Measurements from ENCODE around the gene CFAP46.
"Not testable (repeated sequence)": the region's sequence is repeated elsewhere in the genome, so short reads cannot be mapped to it uniquely, and the experiment has no call there.

CFAP46 gene

GRCh38 chr10:132846631-132847415 is 95.5 kb downstream of the CFAP46 start:
- no peaks in the 10 kb centered on the region for H3K27me3 ChIP-seq (ENCODE audit: control insufficient read depth, insufficient read depth, low read length)
- H3K4me3 ChIP-seq (ENCODE audit: low read length), result no peak overlapping the region

GRCh38 chr10:132845780-132846595 is 96.4 kb downstream of the CFAP46 start:
- Histone ChIP-seq H3K4me3 (ENCODE audit: low read length) (no peak overlapping the region), H3K27me3 (ENCODE audit: control insufficient read depth, insufficient read depth, low read length) (no peaks in the 10 kb centered on the region), H3K36me3 (ENCODE audit: control insufficient read depth, insufficient read depth, low read length) (no peaks in the 10 kb centered on the region), H3K9ac (ENCODE audit: low read length) (no peak overlapping the region), H3K4me1 (ENCODE audit: control insufficient read depth, insufficient read depth, low read length) (peaks cover 29% of the 10 kb centered on the region), H3K9me3 (ENCODE audit: control insufficient read depth, low read length) (no peaks in the 10 kb centered on the region)

More at GRCh38 chr10:132846631-132847415, 95.5 kb downstream of the CFAP46 start:
- no peak overlapping the region for H3K9ac ChIP-seq (ENCODE audit: low read length)
- H3K4me1 ChIP-seq (ENCODE audit: control insufficient read depth, insufficient read depth, low read length), result peaks cover 30% of the 10 kb centered on the region
- H3K36me3 ChIP-seq (ENCODE audit: control insufficient read depth, insufficient read depth, low read length), result no peaks in the 10 kb centered on the region
- H3K9me3 ChIP-seq (ENCODE audit: control insufficient read depth, low read length), result no peaks in the 10 kb centered on the region

- no peaks in the 10 kb centered on the region for H3K36me3 ChIP-seq (ENCODE audit: control insufficient read depth, insufficient read depth, low read length)
- no peak overlapping the region for H3K9ac ChIP-seq (ENCODE audit: low read length)
- H3K4me3 ChIP-seq (ENCODE audit: low read length), result no peak overlapping the region
- H3K4me1 ChIP-seq (ENCODE audit: control insufficient read depth, insufficient read depth, low read length), result peaks cover 35% of the 10 kb centered on the region
- no peaks in the 10 kb centered on the region for H3K27me3 ChIP-seq (ENCODE audit: control insufficient read depth, insufficient read depth, low read length)
- H3K9me3 ChIP-seq (ENCODE audit: control insufficient read depth, low read length), result no peaks in the 10 kb centered on the region
Observed at GRCh38 chr10:132845041-132845551, 97.3 kb downstream of the CFAP46 start.

- no peak overlapping the region for H3K9ac ChIP-seq (ENCODE audit: low read length)
- H3K4me1 ChIP-seq (ENCODE audit: control insufficient read depth, insufficient read depth, low read length), result peaks cover 32% of the 10 kb centered on the region
- no peaks in the 10 kb centered on the region for H3K9me3 ChIP-seq (ENCODE audit: control insufficient read depth, low read length)
- H3K4me3 ChIP-seq (ENCODE audit: low read length), result no peak overlapping the region
- H3K36me3 ChIP-seq (ENCODE audit: control insufficient read depth, insufficient read depth, low read length), result no peaks in the 10 kb centered on the region
- no peaks in the 10 kb centered on the region for H3K27me3 ChIP-seq (ENCODE audit: control insufficient read depth, insufficient read depth, low read length)
Observed at GRCh38 chr10:132844069-132844809, 98.1 kb downstream of the CFAP46 start.

GRCh38 chr10:132843276-132843675 is 99.1 kb downstream of the CFAP46 start:
- H3K4me3 ChIP-seq (ENCODE audit: low read length); H3K36me3 ChIP-seq (ENCODE audit: control insufficient read depth, insufficient read depth, low read length); H3K9me3 ChIP-seq (ENCODE audit: control insufficient read depth, low read length); H3K27me3 ChIP-seq (ENCODE audit: control insufficient read depth, insufficient read depth, low read length); H3K9ac ChIP-seq (ENCODE audit: low read length): not testable (repeated sequence)
- H3K4me1 ChIP-seq (ENCODE audit: control insufficient read depth, insufficient read depth, low read length), result peaks cover 28% of the 10 kb centered on the region

GRCh38 chr10:132842397-132842796 is 100.0 kb downstream of the CFAP46 start:
- Histone ChIP-seq H3K27me3 (ENCODE audit: control insufficient read depth, insufficient read depth, low read length) (no peaks in the 10 kb centered on the region), H3K36me3 (ENCODE audit: control insufficient read depth, insufficient read depth, low read length) (no peaks in the 10 kb centered on the region), H3K9me3 (ENCODE audit: control insufficient read depth, low read length) (no peaks in the 10 kb centered on the region), H3K9ac (ENCODE audit: low read length) (no peak overlapping the region), H3K4me1 (ENCODE audit: control insufficient read depth, insufficient read depth, low read length) (peaks cover 19% of the 10 kb centered on the region), H3K4me3 (ENCODE audit: low read length) (no peak overlapping the region)

GRCh38 chr10:132841615-132841975 is 100.8 kb downstream of the CFAP46 start:
- Histone ChIP-seq H3K9me3 (ENCODE audit: control insufficient read depth, low read length) (no peaks in the 10 kb centered on the region), H3K9ac (ENCODE audit: low read length) (no peak overlapping the region), H3K4me1 (ENCODE audit: control insufficient read depth, insufficient read depth, low read length) (peaks cover 23% of the 10 kb centered on the region), H3K4me3 (ENCODE audit: low read length) (no peak overlapping the region), H3K27me3 (ENCODE audit: control insufficient read depth, insufficient read depth, low read length) (peaks cover 2% of the 10 kb centered on the region), H3K36me3 (ENCODE audit: control insufficient read depth, insufficient read depth, low read length) (no peaks in the 10 kb centered on the region)

- Histone ChIP-seq H3K4me1 (ENCODE audit: control insufficient read depth, insufficient read depth, low read length) (peaks cover 30% of the 10 kb centered on the region), H3K27me3 (ENCODE audit: control insufficient read depth, insufficient read depth, low read length) (peaks cover 8% of the 10 kb centered on the region), H3K9ac (ENCODE audit: low read length) (no peak overlapping the region), H3K36me3 (ENCODE audit: control insufficient read depth, insufficient read depth, low read length) (no peaks in the 10 kb centered on the region), H3K9me3 (ENCODE audit: control insufficient read depth, low read length) (no peaks in the 10 kb centered on the region), H3K4me3 (ENCODE audit: low read length) (no peak overlapping the region)
Observed at GRCh38 chr10:132840698-132841614, 101.4 kb downstream of the CFAP46 start.

GRCh38 chr10:132839061-132839460 is 103.3 kb downstream of the CFAP46 start:
- peaks cover 30% of the 10 kb centered on the region for H3K4me1 ChIP-seq (ENCODE audit: control insufficient read depth, insufficient read depth, low read length)
- H3K9ac ChIP-seq (ENCODE audit: low read length), result no peak overlapping the region
- H3K36me3 ChIP-seq (ENCODE audit: control insufficient read depth, insufficient read depth, low read length), result no peaks in the 10 kb centered on the region
- no peak overlapping the region for H3K4me3 ChIP-seq (ENCODE audit: low read length)
- no peaks in the 10 kb centered on the region for H3K9me3 ChIP-seq (ENCODE audit: control insufficient read depth, low read length)
- H3K27me3 ChIP-seq (ENCODE audit: control insufficient read depth, insufficient read depth, low read length), result peaks cover 18% of the 10 kb centered on the region

GRCh38 chr10:132838346-132838970 is 103.9 kb downstream of the CFAP46 start:
- H3K4me3 ChIP-seq (ENCODE audit: low read length), result no peak overlapping the region
- no peaks in the 10 kb centered on the region for H3K9me3 ChIP-seq (ENCODE audit: control insufficient read depth, low read length)
- H3K36me3 ChIP-seq (ENCODE audit: control insufficient read depth, insufficient read depth, low read length), result no peaks in the 10 kb centered on the region
- no peak overlapping the region for H3K9ac ChIP-seq (ENCODE audit: low read length)
- H3K27me3 ChIP-seq (ENCODE audit: control insufficient read depth, insufficient read depth, low read length), result peaks cover 24% of the 10 kb centered on the region
- H3K4me1 ChIP-seq (ENCODE audit: control insufficient read depth, insufficient read depth, low read length), result peaks cover 30% of the 10 kb centered on the region

GRCh38 chr10:132837905-132838304 is 104.5 kb downstream of the CFAP46 start:
- Histone ChIP-seq H3K4me1 (ENCODE audit: control insufficient read depth, insufficient read depth, low read length) (peaks cover 30% of the 10 kb centered on the region), H3K36me3 (ENCODE audit: control insufficient read depth, insufficient read depth, low read length) (no peaks in the 10 kb centered on the region), H3K4me3 (ENCODE audit: low read length) (no peak overlapping the region), H3K9ac (ENCODE audit: low read length) (no peak overlapping the region), H3K27me3 (ENCODE audit: control insufficient read depth, insufficient read depth, low read length) (peaks cover 27% of the 10 kb centered on the region), H3K9me3 (ENCODE audit: control insufficient read depth, low read length) (no peaks in the 10 kb centered on the region)
